Measurements from ENCODE around the gene LTA4H.

The LTA4H gene

DNA sequence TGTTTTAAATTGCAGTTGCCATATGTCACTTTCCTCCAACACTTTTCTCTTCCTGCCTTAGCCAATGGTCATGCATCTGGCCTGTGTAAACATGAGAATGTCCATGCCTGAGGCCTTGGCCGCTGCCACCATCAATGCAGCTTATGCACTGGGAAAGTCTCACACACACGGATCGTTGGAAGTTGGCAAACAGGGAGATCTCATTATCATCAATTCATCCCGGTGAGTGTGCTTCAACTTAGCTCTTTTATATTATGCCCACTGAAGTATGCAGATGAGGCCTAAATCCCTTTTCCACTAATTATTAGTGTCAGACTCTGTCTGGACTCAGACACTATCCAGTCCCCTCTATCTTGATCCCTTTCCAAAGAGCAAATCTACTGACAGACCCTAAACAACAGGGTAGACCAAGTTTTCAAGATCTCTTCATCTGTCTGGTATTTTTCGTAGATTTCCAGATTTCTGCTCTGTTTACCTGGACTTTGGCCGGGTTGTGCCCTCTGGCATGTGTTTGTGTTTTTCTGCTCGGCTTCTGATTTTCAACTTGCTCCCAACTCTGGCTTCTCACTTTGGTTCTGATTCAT, 69.0 kb downstream of the LTA4H start:
- TF ChIP-seq ZFX (IDR thresholded peaks at IDR 0.05): no peak
- TF ChIP-seq, protein P1, sequence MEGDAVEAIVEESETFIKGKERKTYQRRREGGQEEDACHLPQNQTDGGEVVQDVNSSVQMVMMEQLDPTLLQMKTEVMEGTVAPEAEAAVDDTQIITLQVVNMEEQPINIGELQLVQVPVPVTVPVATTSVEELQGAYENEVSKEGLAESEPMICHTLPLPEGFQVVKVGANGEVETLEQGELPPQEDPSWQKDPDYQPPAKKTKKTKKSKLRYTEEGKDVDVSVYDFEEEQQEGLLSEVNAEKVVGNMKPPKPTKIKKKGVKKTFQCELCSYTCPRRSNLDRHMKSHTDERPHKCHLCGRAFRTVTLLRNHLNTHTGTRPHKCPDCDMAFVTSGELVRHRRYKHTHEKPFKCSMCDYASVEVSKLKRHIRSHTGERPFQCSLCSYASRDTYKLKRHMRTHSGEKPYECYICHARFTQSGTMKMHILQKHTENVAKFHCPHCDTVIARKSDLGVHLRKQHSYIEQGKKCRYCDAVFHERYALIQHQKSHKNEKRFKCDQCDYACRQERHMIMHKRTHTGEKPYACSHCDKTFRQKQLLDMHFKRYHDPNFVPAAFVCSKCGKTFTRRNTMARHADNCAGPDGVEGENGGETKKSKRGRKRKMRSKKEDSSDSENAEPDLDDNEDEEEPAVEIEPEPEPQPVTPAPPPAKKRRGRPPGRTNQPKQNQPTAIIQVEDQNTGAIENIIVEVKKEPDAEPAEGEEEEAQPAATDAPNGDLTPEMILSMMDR (conservative IDR thresholded peaks at IDR 0.05): no peak
- no peak overlapping the region for H3K27ac ChIP-seq

DNA sequence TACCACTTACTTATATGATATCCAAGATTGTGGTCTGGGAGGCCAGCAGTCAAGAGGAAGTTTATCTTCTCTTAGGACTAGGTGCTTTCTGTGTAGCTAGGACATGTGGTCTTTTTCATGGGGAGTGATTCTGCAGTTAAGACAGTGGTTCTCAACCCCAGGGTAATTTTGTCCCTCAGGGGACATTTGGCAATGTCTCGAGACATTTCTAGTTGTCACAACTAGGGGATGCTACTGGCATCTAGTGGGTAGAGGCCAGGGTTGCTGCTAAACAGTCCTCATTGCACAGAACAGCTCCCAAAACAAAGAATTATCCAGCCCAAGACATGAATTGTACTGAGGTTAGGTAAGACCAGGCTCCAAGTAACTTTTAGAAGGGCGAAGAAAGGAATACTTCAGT, 72.3 kb downstream of the LTA4H start:
- H3K27ac ChIP-seq: no peak overlapping the region
- TF ChIP-seq, protein P1 (conservative IDR thresholded peaks at IDR 0.05): peak; percentile 10; the same call in 1 of the 2 replicates
- no peak for TF ChIP-seq ZFX (IDR thresholded peaks at IDR 0.05)

DNA sequence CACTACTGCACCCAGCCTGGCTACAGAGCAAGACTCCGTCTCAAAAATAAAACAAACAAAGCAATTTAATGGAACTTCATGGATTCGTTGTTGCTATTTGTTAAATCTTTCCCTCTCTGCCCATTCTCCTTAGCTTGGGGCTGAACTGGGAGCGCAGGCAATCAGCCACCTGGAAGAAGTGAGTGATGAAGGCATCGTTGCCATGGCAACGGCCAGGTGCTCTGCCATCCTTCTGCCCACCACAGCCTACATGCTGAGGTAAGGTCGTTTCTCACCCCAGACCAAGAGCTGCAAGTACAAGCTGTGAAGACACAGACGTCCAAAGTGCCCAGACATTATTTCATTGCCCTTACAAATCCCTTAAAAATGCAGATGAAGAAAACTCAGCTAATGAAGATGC, 73.2 kb downstream of the LTA4H start:
- TF ChIP-seq, protein P1 (conservative IDR thresholded peaks at IDR 0.05): no peak
- no peak for TF ChIP-seq ZFX (IDR thresholded peaks at IDR 0.05)
- no peak overlapping the region for H3K27ac ChIP-seq

DNA sequence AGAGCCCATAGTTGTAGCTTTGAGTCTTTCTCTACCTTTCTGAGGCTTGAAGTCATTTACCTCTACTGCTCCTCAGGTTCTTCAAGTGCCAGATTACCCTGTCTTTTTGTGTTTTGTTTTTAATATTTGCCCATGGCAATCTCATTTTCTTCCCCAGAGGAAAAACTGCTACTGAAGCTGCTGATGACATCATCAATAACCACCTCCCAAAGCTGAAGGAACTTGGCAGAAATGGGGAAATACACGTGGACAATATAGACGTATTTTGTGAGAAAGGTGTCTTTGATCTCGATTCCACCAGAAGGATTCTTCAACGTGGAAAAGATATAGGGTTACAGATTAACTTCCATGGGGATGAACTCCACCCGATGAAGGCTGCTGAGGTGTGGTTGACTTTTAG, 75.1 kb downstream of the LTA4H start:
- no peak for TF ChIP-seq ZFX (IDR thresholded peaks at IDR 0.05)
- TF ChIP-seq, protein P1 (conservative IDR thresholded peaks at IDR 0.05): no peak
- H3K27ac ChIP-seq: no peak overlapping the region

DNA sequence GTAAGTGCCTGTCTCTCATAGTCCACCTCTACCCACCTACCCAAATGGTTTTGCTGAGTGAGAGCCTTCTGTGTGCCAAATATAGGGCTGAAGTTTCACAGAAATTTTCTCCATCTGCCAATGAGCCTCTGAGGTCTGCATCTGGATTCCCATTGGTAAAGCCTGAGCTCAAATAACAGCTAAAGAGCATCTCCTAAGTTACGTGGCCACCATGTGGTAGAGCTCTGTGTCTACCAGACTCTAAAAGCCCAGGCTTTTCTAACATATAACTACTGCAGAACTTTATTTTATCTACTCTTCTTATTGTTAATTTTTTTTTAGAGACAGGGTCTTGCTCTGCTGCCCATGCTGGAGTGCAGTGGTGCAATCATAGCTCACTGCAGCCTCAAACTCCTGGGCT, 76.3 kb downstream of the LTA4H start:
- no peak overlapping the region for H3K27ac ChIP-seq
- TF ChIP-seq, protein P1 (conservative IDR thresholded peaks at IDR 0.05): peak; percentile 27
- no peak for TF ChIP-seq ZFX (IDR thresholded peaks at IDR 0.05)

DNA sequence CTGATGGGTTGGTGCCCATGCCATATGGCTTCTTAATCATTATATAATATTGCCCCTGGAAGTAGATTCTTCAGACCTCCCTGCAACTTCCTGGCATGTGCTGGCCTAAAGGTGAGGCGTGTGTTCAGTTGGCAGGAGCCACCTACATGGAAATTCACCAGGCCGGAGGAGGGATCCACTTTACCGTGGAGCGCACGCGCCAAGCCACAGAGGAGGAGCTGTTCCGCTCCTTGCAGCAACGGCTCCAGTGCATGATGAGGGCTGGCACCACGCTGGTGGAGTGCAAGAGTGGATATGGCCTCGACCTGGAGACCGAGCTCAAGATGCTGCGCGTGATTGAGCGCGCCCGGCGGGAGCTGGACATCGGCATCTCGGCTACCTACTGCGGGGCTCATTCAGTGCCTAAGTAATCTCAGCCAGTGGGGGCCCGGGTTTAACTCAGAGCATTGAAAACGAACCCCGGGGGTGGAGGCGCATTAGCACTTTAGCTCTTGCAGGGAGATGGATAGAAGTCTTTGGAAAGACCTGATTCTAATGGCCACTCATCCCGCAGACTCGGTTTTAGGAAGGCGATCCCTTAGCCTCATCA, 78.7 kb downstream of the LTA4H start:
- TF ChIP-seq, protein P1 (conservative IDR thresholded peaks at IDR 0.05): no peak
- no peak for TF ChIP-seq ZFX (IDR thresholded peaks at IDR 0.05)
- no peak overlapping the region for H3K27ac ChIP-seq

DNA sequence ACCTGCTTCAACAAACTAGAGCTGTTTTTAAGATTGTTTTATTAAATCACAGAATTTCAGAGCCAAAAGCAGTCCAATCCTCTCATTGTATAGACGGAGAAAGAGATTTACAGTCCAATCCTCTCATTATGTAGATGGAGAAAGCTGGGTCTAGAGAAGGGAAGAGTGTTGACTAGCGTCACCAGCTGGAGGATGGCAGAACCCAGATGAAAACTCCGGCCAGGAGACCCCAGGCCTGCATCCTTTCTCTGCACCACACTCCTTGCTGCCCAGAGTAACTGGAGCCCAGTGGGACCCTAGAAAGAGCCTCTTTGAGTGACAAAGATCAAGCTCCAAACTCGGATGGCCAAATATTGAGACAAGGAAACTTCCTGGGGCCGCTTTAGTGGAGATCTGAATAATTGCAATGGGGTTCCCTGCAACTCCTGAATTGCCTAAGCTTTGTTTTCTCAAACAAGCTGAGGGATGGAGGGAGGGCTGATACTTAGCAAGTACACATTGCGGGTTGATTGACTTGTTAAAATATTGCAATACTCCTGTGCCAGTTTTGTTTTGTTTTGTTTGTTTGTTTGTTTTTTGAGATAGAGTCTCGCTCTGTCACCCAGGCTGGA, 79.7 kb downstream of the LTA4H start:
- TF ChIP-seq, protein P1 (conservative IDR thresholded peaks at IDR 0.05): no peak
- no peak for TF ChIP-seq ZFX (IDR thresholded peaks at IDR 0.05)
- no peak overlapping the region for H3K27ac ChIP-seq
